ENCODE measurements around the gene KMT2B.

KMT2B gene

DNA sequence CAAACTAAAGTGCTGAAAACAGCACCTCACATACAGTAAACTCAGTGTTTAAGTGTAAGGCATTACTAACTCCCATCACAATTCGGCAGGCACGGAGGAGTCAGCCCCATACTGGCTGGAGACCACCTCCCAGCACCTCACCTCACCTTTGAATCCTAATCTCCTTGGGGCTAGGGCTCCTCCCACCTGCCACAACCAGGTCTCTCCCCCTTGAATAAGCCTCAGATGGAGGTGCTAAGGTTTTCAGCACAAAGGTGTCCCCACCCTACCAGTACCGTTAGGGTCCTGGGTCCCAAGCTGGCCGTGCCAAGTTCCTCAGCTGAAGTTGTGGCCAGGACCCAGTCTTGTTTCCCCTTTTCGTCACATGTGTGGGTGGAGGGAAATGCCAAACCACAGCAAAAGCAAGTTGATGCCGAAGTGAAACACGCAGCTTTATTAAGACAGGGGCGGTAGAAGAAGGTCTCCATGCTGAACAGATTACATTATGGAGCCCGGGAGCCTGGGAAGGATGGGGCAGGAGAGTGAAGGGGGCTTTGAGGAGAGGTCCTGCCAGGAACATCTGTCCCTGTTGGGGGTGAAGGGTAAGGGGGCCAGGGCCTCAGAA is 24.4 kb downstream of the KMT2B start, which contains the start of gene IGFLR1:
TSS of gene IGFLR1 (minus strand) at position 332 of the 604 bp plus-strand sequence. CDS start 1,272 bp downstream, outside the sequence.
- H3K4me3 ChIP-seq (ENCODE audit: low read length): no peak within 1 kb of the TSS
- no peak for DNase-seq (ENCODE audit: low read depth)
- TF ChIP-seq, protein P1, sequence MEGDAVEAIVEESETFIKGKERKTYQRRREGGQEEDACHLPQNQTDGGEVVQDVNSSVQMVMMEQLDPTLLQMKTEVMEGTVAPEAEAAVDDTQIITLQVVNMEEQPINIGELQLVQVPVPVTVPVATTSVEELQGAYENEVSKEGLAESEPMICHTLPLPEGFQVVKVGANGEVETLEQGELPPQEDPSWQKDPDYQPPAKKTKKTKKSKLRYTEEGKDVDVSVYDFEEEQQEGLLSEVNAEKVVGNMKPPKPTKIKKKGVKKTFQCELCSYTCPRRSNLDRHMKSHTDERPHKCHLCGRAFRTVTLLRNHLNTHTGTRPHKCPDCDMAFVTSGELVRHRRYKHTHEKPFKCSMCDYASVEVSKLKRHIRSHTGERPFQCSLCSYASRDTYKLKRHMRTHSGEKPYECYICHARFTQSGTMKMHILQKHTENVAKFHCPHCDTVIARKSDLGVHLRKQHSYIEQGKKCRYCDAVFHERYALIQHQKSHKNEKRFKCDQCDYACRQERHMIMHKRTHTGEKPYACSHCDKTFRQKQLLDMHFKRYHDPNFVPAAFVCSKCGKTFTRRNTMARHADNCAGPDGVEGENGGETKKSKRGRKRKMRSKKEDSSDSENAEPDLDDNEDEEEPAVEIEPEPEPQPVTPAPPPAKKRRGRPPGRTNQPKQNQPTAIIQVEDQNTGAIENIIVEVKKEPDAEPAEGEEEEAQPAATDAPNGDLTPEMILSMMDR (IDR thresholded peaks at IDR 0.05; ENCODE audit: insufficient read depth, low read depth, low read length, missing control alignments): no peak

DNA sequence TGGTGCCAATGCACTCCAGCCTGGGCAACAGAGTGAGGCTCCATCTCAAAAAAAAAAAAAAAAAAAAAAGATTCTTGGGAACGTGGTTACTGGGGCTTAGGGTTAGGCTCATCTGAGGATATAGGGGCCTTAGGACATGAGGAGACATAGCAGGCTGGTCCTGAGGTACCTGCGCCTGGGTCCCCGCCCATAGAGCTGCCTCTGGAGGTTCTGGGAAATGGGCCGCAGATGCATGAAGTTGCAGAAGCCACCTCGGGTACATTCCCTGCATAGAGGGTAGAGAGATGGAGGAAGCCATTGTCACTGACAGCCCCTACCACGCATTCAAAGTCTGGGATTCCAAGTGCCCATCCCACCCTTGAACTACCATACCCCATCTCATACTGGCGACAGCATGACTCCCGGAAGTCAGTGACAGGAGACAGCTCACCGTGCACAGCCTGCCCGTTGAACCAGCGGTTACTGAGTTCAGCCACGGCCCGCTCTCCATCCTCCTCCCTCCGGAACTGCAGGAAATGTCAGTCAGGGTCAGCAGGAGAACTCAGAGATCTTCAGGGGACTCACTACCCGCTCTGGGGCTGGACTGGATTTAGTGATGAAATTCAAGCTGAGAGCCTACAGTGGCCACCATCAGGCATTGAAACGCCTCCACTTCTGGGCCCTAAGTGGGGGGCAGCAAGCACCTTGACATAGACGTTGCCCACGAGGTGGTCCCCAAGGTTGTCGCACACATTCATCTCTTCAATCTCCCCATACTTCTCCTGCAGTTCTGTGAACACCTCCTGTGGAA is 26.0 kb downstream of the KMT2B start:
- DNase-seq (ENCODE audit: low read depth): no peak
- TF ChIP-seq, protein P1 (IDR thresholded peaks at IDR 0.05; ENCODE audit: insufficient read depth, low read depth, low read length, missing control alignments): no peak
- peak overlapping the region; percentile 92 for H3K4me3 ChIP-seq (ENCODE audit: low read length)

DNA sequence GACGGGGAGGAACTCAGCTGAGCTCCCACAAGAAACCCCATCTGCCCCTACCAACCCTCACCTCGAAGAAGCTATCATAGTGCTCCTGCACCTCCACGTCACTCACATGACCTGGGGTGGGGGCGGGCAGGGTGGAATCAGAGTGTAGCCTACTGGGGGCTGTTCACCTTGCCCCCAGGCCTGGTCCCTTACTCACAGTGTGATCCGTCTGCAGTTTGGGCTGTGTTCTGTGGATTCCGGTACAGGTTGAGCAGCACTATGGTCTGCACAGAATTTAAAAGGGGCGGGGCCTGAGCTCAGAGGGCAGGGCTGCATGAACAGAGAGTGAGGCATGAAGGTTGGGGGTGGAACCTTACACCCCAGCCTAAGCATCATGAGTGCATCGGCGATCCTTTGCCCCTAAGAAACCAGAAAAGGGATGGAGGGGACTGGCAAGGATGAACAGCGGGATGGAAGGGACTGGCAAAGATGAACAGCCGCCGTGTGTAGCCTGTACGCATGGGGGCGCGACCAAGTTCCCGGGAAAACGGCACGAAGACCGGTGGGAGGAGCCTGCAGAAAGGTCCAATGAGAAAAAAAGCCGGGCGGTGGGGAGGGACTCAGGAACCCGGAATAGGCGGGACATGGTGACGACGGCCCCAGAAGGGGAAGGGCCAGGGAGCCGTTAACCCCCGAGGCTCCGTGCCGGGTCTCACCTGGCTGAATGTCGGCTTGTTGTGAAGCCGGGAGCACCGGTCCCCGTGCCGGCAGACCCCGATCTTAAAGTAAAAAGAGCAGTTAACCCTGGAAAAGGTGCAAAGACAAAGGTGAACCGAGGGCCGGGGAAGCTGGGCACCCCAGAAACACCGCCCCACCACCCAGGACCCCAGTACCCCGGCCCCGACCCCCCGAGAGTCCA is 26.9 kb downstream of the KMT2B start:
- peak; percentile 97 for DNase-seq (ENCODE audit: low read depth)
- TF ChIP-seq, protein P1 (IDR thresholded peaks at IDR 0.05; ENCODE audit: insufficient read depth, low read depth, low read length, missing control alignments): peak; percentile 40
- peak overlapping the region; percentile 92 for H3K4me3 ChIP-seq (ENCODE audit: low read length)

DNA sequence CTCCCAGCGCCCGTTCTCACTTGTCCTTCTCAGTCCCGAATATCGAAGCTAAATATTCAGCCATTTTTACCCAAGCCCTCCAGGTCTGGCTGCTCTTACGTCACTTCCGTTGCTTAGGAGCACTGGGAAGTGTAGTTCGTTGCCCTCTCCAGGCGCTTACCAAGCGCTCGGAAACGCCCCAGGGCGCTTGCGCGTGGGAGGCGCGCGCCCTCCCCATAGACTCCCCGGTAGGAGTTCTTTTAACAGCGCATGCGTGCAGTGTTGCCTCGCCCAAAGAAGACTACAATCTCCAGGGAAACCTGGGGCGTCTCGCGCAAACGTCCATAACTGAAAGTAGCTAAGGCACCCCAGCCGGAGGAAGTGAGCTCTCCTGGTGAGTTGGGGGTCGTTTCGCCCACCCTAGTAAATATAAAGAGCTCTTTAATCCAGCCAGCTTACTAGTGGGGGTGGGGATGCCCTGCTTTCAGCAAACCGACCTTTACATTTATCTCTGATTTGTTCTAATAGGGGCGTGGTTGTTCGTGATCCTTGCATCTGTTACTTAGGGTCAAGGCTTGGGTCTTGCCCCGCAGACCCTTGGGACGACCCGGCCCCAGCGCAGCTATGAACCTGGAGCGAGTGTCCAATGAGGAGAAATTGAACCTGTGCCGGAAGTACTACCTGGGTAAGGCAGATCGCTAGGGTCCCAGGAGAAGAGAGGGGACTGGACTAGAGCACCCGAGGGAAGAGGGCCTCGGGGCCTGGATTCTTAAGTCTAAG is 27.7 kb downstream of the KMT2B start, which contains the start of the genes PSENEN and U2AF1L4:
TSS of gene PSENEN (plus strand) at position 324 of the 759 bp plus-strand sequence. CDS start at position 604, 280 bp downstream.
TSS of gene U2AF1L4 (minus strand) at position 91 of the 759 bp plus-strand sequence. CDS start at position 64, 27 bp downstream.
- TF ChIP-seq, protein P1 (IDR thresholded peaks at IDR 0.05; ENCODE audit: insufficient read depth, low read depth, low read length, missing control alignments): no peak
- H3K4me3 ChIP-seq (ENCODE audit: low read length): peak within 1 kb of the TSS; percentile 92
- DNase-seq (ENCODE audit: low read depth): peak; percentile 100

- TF ChIP-seq, protein P1 (IDR thresholded peaks at IDR 0.05; ENCODE audit: insufficient read depth, low read depth, low read length, missing control alignments): no peak
- no peak for DNase-seq (ENCODE audit: low read depth)
- H3K4me3 ChIP-seq (ENCODE audit: low read length): peak overlapping the region; percentile 92
Observed at GRCh38 chr19:35746087-35746462, 28.3 kb downstream of the KMT2B start.

GRCh38 chr19:35746531-35746930 is 28.7 kb downstream of the KMT2B start:
- TF ChIP-seq, protein P1 (IDR thresholded peaks at IDR 0.05; ENCODE audit: insufficient read depth, low read depth, low read length, missing control alignments): no peak
- no peak for DNase-seq (ENCODE audit: low read depth)
- H3K4me3 ChIP-seq (ENCODE audit: low read length): peak overlapping the region; percentile 92

Measured in epithelial cell of esophagus (primary cell).